AG04449 (cell line): ENCODE results near the gene RIIAD1.
"Not testable (repeated sequence)": the region's sequence is repeated elsewhere in the genome, so short reads cannot be mapped to it uniquely, and the experiment has no call there.

Experiments
- CTCF ChIA-PET: fragments of 350-600 bp; formaldehyde crosslinking; extraction: SDS; loops from one replicate; lab custom pipeline; 2021; ENCODE audit warnings: antibody characterized with exemption; lab: Yijun Ruan, JAX
- POLR2A ChIA-PET: fragments of 400-600, 350-600 bp; formaldehyde crosslinking; extraction: SDS; loops from one replicate; lab custom pipeline; 2020; ENCODE audit warnings: antibody characterized with exemption, inconsistent platforms; lab: Yijun Ruan, JAX
- DNase-seq: peaks from one replicate; pipeline ENCODE4 v3.0.0-alpha.2; 2010; ENCODE audit warnings: low read depth, low spot score
- H3K4me3 ChIP-seq: 2 replicates; pipeline ENCODE4 v1.5.1; 2011; ENCODE audit warnings: low read depth, mild to moderate bottlenecking, control low read depth, low read length
- TF ChIP-seq, protein P1 (sequence below): IDR thresholded peaks from one replicate; pipeline ENCODE4 v1.5.1; 2011; ENCODE audit warnings: mild to moderate bottlenecking, moderate library complexity, low read length, control low read depth, inconsistent platforms; ENCODE audit not compliant: insufficient read depth; ENCODE audit errors: missing control alignments

RIIAD1 gene

DNA sequence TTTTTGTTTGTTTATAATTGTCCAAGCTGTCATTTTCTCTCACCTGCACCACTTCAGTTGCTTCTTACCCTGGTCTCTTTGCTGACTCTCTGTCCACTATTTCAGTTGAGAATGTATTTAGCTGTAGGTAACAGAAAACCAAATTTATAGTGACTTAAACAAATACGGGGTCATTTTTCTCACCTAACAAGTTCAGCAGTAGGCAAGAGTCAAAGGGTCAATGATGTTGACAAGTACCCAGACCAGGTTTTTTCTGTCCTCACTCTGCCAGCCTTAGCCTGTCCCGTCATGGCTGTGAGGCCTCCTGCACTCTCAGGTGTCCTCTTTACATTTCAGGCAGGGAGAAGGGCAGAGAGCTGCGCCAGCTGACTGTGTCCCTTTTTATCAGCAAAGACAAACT is 11.8 kb downstream of the RIIAD1 start:
- TF ChIP-seq, protein P1, sequence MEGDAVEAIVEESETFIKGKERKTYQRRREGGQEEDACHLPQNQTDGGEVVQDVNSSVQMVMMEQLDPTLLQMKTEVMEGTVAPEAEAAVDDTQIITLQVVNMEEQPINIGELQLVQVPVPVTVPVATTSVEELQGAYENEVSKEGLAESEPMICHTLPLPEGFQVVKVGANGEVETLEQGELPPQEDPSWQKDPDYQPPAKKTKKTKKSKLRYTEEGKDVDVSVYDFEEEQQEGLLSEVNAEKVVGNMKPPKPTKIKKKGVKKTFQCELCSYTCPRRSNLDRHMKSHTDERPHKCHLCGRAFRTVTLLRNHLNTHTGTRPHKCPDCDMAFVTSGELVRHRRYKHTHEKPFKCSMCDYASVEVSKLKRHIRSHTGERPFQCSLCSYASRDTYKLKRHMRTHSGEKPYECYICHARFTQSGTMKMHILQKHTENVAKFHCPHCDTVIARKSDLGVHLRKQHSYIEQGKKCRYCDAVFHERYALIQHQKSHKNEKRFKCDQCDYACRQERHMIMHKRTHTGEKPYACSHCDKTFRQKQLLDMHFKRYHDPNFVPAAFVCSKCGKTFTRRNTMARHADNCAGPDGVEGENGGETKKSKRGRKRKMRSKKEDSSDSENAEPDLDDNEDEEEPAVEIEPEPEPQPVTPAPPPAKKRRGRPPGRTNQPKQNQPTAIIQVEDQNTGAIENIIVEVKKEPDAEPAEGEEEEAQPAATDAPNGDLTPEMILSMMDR, result no peak
- CTCF ChIA-PET, result interaction anchor here (0.7 to 3.5 kb wide), 10 partner anchors 10 to 289 kb away, joined by 3 to 33 read pairs (median 12); partner anchors contain the start of gene RIIAD1

DNA sequence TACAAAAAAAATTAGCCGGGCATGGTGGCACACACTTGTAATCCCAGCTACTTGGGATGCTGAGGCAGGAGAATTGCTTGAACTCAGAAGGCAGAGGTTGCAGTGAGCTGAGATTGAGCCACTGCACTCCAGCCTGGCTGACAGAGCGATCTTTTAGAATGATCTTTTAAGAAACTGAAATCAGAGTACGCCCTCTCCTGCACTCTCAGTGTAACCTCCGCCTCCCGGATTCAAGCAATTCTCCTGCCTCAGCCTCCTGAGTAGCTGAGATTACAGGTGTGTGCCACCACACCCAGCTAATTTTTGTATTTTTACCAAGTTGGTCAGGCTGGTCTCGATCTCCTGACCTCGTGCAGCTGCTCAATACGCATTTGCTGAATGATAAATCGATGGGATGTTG is 12.7 kb downstream of the RIIAD1 start:
- H3K4me3 ChIP-seq, POLR2A ChIA-PET, DNase-seq: not testable (repeated sequence)
- CTCF ChIA-PET, result interaction anchor here (0.8 to 3.5 kb wide), 39 partner anchors 7 to 632 kb away, joined by 3 to 33 read pairs (median 4); partner anchors contain the start of gene RIIAD1

More for the DNA sequence above, 11.8 kb downstream of the RIIAD1 start:
- DNase-seq, result no peak
- no peak overlapping the region for H3K4me3 ChIP-seq
- POLR2A ChIA-PET, result no interaction called here

DNA sequence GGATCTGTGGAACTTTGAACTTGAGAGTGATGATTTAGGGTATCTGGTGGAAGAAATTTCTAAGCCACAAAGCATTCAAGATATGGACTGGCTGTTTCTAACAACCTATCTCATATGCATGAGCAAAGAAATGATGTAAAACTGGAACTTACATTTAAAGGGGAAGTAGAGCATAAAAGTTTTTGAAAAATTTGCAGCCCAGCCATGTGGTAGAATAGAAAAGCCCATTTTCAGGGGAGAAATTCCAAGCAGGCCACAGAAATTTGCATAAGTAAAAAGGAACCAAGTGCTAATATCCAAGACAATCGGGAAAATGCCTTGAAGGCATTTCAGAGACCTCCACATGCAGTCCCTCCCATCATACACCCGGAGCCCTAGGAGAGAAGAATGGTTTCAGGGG is 15.7 kb downstream of the RIIAD1 start:
- CTCF ChIA-PET, result interaction anchor here (2.4 to 2.6 kb wide), 3 partner anchors 8 to 292 kb away, joined by 6 to 12 read pairs (median 10); no protein-coding TSS in a partner anchor
- POLR2A ChIA-PET, result no interaction called here
- DNase-seq, result no peak
- TF ChIP-seq, protein P1, result no peak
- no peak overlapping the region for H3K4me3 ChIP-seq

DNA sequence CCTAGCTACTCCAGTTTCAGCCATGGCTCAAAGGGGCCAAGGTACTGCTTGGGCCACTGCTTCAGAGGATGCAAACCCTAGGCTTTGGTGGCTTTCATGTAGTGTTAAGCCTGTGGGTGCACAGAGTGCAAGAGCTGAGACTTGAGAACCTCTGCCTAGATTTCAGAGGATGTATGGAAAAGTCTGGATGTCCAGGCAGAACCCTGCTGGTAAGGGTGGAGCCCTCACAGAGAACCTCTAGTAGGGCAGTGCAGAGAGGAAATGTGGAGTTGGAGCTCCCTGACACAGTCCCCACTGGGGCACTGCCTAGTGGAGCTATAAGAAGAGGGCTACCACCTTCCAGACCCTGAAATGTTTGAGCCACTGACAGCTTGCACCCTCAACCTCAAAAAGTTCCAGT is 16.2 kb downstream of the RIIAD1 start:
- TF ChIP-seq, protein P1, result no peak
- no peak overlapping the region for H3K4me3 ChIP-seq
- CTCF ChIA-PET, result interaction anchor here (1.5 to 2.6 kb wide), 4 partner anchors 9 to 293 kb away, joined by 3 to 12 read pairs (median 8); no protein-coding TSS in a partner anchor
- POLR2A ChIA-PET, result no interaction called here
- no peak for DNase-seq

DNA sequence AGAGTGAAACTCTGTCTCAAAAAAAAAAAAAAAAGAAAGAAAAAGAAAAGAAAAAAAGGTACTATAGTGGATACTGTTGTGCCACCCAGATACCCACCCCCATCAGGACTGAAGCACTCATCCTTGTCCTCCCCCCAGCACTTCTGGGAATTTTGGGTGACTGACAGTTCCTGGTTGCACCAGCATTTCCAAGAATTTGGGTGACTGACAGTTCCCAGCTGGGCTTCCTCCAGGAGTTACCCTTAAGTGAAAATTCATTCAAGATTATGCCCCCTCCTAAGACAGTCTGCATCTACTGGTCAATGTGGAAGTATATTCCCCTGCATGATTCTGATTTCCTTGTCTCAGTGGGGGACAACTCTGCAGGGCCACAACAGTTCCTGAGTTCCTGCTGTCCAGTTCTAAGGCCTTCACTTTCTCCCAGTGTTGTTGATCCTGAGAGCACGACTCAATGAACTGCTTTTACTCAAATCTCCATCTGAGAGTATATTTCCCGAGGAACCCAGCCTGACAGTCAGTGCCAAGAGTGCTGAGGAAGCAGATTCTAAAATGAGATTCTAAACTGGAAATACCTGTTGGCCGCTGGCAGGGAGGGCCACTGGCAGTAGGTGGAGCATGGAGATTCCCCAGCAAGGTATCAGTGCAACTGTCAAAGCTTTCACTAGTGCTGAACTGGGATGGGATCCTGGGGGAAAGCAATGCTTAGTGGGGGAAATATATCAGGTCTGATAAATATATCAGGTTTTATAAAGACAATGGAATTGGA is 18.5 kb downstream of the RIIAD1 start:
- TF ChIP-seq, protein P1, result no peak
- no peak overlapping the region for H3K4me3 ChIP-seq
- CTCF ChIA-PET, result interaction anchor here (0.7 to 2.4 kb wide), 3 partner anchors 47 to 372 kb away, joined by 4 to 10 read pairs (median 6); no protein-coding TSS in a partner anchor
- POLR2A ChIA-PET, result no interaction called here
- no peak for DNase-seq

DNA sequence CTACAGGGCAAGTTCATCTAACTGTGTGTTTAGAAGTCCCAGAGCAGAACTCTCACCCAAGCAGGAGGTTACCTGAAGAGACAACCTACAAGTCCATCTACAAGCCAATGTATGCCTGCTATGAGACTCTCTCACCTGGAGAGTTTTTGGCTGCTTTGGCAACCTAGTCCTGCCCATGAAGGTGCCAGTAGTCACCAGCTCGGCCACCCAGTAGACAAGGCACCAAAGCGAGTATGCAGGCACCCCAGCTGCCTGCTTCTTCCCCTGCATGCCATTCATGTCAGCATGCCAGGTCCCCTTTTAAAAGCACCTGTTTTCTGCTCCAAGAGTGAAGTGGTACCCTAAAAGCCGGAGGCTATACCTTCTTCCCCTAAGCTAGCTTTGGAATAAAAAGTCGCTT is 20.2 kb downstream of the RIIAD1 start:
- TF ChIP-seq, protein P1, result no peak
- POLR2A ChIA-PET, result no interaction called here
- CTCF ChIA-PET, result interaction anchor here (2.8 kb wide), 1 partner anchor 7 kb away, joined by 20 read pairs; no protein-coding TSS in a partner anchor
- no peak overlapping the region for H3K4me3 ChIP-seq
- DNase-seq, result no peak
